Measurements from ENCODE around the gene DYNC1I2. TPM values are rescaled to one million over a fixed set of nuclear protein-coding genes. Genes with fewer than 3 reads are reported as not detected.

Gene DYNC1I2
- total RNA-seq, result 127 and 234 TPM in 2 replicates

GRCh38 chr2:171687287-171688128, at the start of gene DYNC1I2:
Gene DYNC1I2 (plus strand): TSS chr2:171687469. CDS start chr2:171690156, 2,687 bp downstream.

Other genes starting within 250 kb of the DYNC1I2 start
- 22.2 and 28.8 TPM in 2 replicates for gene CYBRD1, start 165.0 kb upstream of the DYNC1I2 start, total RNA-seq
- gene SLC25A12, start 206.8 kb downstream of the DYNC1I2 start, total RNA-seq, result 8.9 and 14.4 TPM in 2 replicates
- 29.0 and 40.8 TPM in 2 replicates for gene HAT1, start 235.0 kb downstream of the DYNC1I2 start, total RNA-seq